Adrenal gland (tissue), 5 donors: ENCODE results near the gene GPR176.

Experiments
- CTCF ChIP-seq, 6 experiments: fragments of 450-650 bp in 4 of 6; fragments of 200-600 bp in 2 of 6; sonication (generic) in 1 of 6; IDR thresholded peaks; 1 replicate in 5 of 6; 2 replicates in 1 of 6; pipeline versions ENCODE4 v1.5.1 to v1.8.0; 2016 to 2021; ENCODE audit warnings: antibody characterized with exemption in 6 of 6, mild to moderate bottlenecking in 2 of 6, moderate library complexity in 1 of 6
- POLR2A ChIP-seq, 2 donors: fragments of 450-650 bp; IDR thresholded peaks; one replicate each; pipeline ENCODE4 v1.6.1; 2017; ENCODE audit warnings: antibody characterized with exemption in 2 of 2, mild to moderate bottlenecking in 2 of 2, moderate library complexity in 1 of 2
- donor health status: DM: no; HTN: no; CAD: no.

DNA sequence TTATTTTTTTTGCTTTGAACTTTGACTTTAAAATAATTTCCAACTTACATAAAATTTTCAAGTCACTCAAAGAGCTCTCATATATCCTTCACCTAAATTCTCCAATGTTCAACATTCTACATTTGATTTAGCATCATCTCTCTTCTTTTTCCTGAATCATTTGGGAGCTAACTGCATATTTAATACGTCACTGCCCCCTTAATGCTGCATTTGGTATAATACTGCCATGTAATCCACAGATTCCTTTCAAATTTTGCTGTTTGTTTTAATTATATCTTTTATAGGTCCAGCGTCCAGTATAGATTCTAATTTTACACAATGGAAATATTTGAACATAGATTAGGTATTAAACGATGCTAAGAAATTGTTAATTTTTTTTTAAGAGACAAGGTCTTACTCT lies 11.5 kb upstream of the GPR176 start:
- TF ChIP-seq CTCF (IDR thresholded peaks at IDR 0.05) (peak in 1 of 6 experiments; percentile 8), POLR2A (IDR thresholded peaks at IDR 0.05) (no peak)
